ENCODE results near the gene OSGEP.

The OSGEP gene

DNA sequence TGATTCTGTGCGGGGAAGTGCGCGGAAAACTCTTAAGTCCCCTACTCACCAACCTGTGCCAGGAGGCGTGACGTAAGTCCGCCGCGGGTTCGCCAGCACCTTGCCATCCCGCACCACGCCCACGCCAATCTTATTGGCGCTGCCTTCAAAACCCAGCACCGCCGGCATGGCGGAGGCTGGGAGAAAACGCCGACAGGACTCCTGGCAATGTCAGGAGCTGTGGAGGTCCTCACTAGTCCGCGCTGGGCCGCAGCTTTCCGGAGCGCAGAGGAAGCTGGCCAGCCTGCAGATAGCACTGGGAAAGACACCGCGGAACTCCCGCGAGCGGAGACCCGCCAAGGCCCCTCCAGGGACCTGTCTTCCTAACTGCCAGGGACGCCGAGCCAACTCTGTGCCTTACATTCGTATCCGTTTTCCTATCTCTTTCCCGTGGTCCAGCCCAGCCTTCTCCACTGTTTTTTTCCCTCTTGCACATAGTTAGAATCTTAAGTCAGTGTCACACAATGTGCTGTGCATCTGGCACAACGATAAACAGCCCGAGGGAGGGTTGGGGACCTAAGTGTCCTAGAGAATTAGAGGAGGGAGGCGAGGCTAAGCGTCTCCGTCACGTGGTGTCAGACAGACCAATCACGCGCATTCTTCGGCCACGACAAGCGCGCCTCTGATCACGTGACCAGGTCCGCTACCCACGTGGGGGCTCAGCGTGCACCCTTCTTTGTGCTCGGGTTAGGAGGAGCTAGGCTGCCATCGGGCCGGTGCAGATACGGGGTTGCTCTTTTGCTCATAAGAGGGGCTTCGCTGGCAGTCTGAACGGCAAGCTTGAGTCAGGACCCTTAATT lies at the start of gene OSGEP, which contains the start of gene APEX1:
Gene OSGEP, minus strand, starts transcription at position 297 of the 839 bp plus-strand sequence. Its CDS starts 129 bp downstream, at position 168.
Gene APEX1, plus strand, starts transcription at position 711 of the 839 bp plus-strand sequence. CDS start 420 bp downstream, outside the sequence.
- Histone ChIP-seq H3K27ac (ENCODE audit: extremely low read depth, low read depth, low read length) (peak within 1 kb of the TSS; percentile 87), H3K4me3 (ENCODE audit: low read depth, low read length) (peak within 1 kb of the TSS; percentile 91), H3K9me3 (ENCODE audit: control insufficient read depth, insufficient read depth, low read depth, low read length) (no peaks in the 10 kb centered on the region), H3K4me1 (ENCODE audit: control insufficient read depth, insufficient read depth, low read length) (no peaks in the 10 kb centered on the region; the same call in none of the 2 replicates), H3K36me3 (ENCODE audit: control insufficient read depth in 2 of 2, insufficient read depth in 1 of 2, low read length in 2 of 2) (peaks cover 46 to 71% of the 10 kb centered on the region in 2 experiments)
- ChIA-PET POLR2A (interaction anchor here (0.6 to 3.0 kb wide), 17 partner anchors 13 to 230 kb away, joined by 3 to 51 read pairs (median 3); partner anchors contain the start of genes CCNB1IP1, KLHL33, PARP2 and PNP), CTCF (interaction anchor here (0.6 to 1.3 kb wide), 9 partner anchors 10 to 534 kb away, joined by 3 to 4 read pairs (median 3); no protein-coding TSS in a partner anchor)
- TF ChIP-seq BCL11A (tag by site-specific recombination; IDR thresholded peaks at IDR 0.05; ENCODE audit: low read depth) (no peak), OVOL3 (tag by site-specific recombination; IDR thresholded peaks at IDR 0.05) (peak; percentile 96), ZNF664 (tag by site-specific recombination; IDR thresholded peaks at IDR 0.05) (no peak), ZNF37A (tag by site-specific recombination; IDR thresholded peaks at IDR 0.05) (no peak), ZNF366 (tag by site-specific recombination; conservative IDR thresholded peaks at IDR 0.05) (no peak), HOXC10 (CRISPR knock-in tag; IDR thresholded peaks at IDR 0.05) (no peak), ZNF169 (tag by site-specific recombination; IDR thresholded peaks at IDR 0.05) (no peak), ZNF510 (tag by site-specific recombination; IDR thresholded peaks at IDR 0.05; ENCODE audit: insufficient replicate concordance) (no peak), KLF16 (tag by site-specific recombination; IDR thresholded peaks at IDR 0.05) (peak; percentile 93), ZNF560 (tag by site-specific recombination; IDR thresholded peaks at IDR 0.05; ENCODE audit: borderline replicate concordance) (no peak), ZIC2 (tag by site-specific recombination; IDR thresholded peaks at IDR 0.05) (no peak), ZBTB8A (tag by site-specific recombination; IDR thresholded peaks at IDR 0.05) (peak; percentile 64), REPIN1 (tag by site-specific recombination; IDR thresholded peaks at IDR 0.05; ENCODE audit: low read depth) (no peak), ZNF777 (tag by site-specific recombination; IDR thresholded peaks at IDR 0.05; ENCODE audit: borderline replicate concordance) (no peak), ZBTB17 (tag by site-specific recombination; IDR thresholded peaks at IDR 0.05) (peak; percentile 90), YY2 (tag by site-specific recombination; IDR thresholded peaks at IDR 0.05) (no peak), ZNF843 (tag by site-specific recombination; IDR thresholded peaks at IDR 0.05) (no peak), ZNF544 (tag by site-specific recombination; IDR thresholded peaks at IDR 0.05) (no peak), ZNF585B (tag by site-specific recombination; IDR thresholded peaks at IDR 0.05) (no peak), ZNF629 (tag by site-specific recombination; IDR thresholded peaks at IDR 0.05) (peak; percentile 90), ZNF302 (tag by site-specific recombination; IDR thresholded peaks at IDR 0.05; ENCODE audit: low read depth) (no peak), ZSCAN16 (tag by site-specific recombination; IDR thresholded peaks at IDR 0.05) (no peak), ZNF558 (tag by site-specific recombination; IDR thresholded peaks at IDR 0.05) (no peak), MYNN (tag by site-specific recombination; IDR thresholded peaks at IDR 0.05; ENCODE audit: borderline replicate concordance) (no peak), TRIM28 (IDR thresholded peaks at IDR 0.05; ENCODE audit: borderline replicate concordance, low read length) (peak; percentile 58; the same call in 1 of the 2 replicates), PRDM1 (tag by site-specific recombination; IDR thresholded peaks at IDR 0.05) (no peak)
- TF ChIP-seq, protein P1, sequence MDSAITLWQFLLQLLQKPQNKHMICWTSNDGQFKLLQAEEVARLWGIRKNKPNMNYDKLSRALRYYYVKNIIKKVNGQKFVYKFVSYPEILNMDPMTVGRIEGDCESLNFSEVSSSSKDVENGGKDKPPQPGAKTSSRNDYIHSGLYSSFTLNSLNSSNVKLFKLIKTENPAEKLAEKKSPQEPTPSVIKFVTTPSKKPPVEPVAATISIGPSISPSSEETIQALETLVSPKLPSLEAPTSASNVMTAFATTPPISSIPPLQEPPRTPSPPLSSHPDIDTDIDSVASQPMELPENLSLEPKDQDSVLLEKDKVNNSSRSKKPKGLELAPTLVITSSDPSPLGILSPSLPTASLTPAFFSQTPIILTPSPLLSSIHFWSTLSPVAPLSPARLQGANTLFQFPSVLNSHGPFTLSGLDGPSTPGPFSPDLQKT (IDR thresholded peaks at IDR 0.05; ENCODE audit: borderline replicate concordance, low read depth, low read length), result no peak
- TF ChIP-seq, protein P2, sequence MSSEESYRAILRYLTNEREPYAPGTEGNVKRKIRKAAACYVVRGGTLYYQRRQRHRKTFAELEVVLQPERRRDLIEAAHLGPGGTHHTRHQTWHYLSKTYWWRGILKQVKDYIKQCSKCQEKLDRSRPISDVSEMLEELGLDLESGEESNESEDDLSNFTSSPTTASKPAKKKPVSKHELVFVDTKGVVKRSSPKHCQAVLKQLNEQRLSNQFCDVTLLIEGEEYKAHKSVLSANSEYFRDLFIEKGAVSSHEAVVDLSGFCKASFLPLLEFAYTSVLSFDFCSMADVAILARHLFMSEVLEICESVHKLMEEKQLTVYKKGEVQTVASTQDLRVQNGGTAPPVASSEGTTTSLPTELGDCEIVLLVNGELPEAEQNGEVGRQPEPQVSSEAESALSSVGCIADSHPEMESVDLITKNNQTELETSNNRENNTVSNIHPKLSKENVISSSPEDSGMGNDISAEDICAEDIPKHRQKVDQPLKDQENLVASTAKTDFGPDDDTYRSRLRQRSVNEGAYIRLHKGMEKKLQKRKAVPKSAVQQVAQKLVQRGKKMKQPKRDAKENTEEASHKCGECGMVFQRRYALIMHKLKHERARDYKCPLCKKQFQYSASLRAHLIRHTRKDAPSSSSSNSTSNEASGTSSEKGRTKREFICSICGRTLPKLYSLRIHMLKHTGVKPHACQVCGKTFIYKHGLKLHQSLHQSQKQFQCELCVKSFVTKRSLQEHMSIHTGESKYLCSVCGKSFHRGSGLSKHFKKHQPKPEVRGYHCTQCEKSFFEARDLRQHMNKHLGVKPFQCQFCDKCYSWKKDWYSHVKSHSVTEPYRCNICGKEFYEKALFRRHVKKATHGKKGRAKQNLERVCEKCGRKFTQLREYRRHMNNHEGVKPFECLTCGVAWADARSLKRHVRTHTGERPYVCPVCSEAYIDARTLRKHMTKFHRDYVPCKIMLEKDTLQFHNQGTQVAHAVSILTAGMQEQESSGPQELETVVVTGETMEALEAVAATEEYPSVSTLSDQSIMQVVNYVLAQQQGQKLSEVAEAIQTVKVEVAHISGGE (tag by site-specific recombination; conservative IDR thresholded peaks at IDR 0.05; ENCODE audit: low read depth), result peak; percentile 98
- TF ChIP-seq, protein P3, sequence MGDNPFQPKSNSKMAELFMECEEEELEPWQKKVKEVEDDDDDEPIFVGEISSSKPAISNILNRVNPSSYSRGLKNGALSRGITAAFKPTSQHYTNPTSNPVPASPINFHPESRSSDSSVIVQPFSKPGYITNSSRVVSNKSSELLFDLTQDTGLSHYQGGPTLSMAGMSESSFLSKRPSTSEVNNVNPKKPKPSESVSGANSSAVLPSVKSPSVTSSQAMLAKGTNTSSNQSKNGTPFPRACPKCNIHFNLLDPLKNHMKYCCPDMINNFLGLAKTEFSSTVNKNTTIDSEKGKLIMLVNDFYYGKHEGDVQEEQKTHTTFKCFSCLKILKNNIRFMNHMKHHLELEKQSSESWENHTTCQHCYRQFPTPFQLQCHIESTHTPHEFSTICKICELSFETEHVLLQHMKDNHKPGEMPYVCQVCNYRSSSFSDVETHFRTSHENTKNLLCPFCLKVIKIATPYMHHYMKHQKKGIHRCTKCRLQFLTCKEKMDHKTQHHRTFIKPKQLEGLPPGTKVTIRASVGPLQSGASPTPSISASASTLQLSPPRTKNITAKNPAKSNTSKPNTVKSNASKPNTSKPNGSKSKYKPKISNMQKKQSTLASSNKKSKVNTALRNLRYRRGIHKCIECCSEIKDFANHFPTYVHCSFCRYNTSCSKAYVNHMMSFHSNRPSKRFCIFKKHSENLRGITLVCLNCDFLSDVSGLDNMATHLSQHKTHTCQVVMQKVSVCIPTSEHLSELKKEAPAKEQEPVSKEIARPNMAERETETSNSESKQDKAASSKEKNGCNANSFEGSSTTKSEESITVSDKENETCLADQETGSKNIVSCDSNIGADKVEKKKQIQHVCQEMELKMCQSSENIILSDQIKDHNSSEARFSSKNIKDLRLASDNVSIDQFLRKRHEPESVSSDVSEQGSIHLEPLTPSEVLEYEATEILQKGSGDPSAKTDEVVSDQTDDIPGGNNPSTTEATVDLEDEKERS (tag by site-specific recombination; IDR thresholded peaks at IDR 0.05), result no peak
- TF ChIP-seq, protein P4, sequence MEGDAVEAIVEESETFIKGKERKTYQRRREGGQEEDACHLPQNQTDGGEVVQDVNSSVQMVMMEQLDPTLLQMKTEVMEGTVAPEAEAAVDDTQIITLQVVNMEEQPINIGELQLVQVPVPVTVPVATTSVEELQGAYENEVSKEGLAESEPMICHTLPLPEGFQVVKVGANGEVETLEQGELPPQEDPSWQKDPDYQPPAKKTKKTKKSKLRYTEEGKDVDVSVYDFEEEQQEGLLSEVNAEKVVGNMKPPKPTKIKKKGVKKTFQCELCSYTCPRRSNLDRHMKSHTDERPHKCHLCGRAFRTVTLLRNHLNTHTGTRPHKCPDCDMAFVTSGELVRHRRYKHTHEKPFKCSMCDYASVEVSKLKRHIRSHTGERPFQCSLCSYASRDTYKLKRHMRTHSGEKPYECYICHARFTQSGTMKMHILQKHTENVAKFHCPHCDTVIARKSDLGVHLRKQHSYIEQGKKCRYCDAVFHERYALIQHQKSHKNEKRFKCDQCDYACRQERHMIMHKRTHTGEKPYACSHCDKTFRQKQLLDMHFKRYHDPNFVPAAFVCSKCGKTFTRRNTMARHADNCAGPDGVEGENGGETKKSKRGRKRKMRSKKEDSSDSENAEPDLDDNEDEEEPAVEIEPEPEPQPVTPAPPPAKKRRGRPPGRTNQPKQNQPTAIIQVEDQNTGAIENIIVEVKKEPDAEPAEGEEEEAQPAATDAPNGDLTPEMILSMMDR (tag by site-specific recombination; IDR thresholded peaks at IDR 0.05), result no peak; the same call in 1 of the 2 replicates
